Measurements from ENCODE around the gene DNAJC5. TPM values are rescaled to one million over a fixed set of nuclear protein-coding genes. Genes with fewer than 3 reads are reported as not detected.
"Not testable (repeated sequence)": the region's sequence is repeated elsewhere in the genome, so short reads cannot be mapped to it uniquely, and the experiment has no call there.

Gene DNAJC5
- total and polyA plus RNA-seq, 2 experiments from 2014 or later, result 7.1 to 33.5 TPM

GRCh38 chr20:63880901-63881300 is 14.0 kb upstream of the DNAJC5 start:
- Histone ChIP-seq H3K36me3 (ENCODE audit: insufficient read depth) (peaks cover 15% of the 10 kb centered on the region; the same call in 1 of the 2 replicates), H3K79me2 (replicated peaks; ENCODE audit: insufficient read depth) (peaks cover 20% of the 10 kb centered on the region), H4K20me1 (replicated peaks; ENCODE audit: insufficient read depth) (peaks cover 14% of the 10 kb centered on the region)
- H3K4me3 ChIP-seq; H3K9me3 Mint-ChIP-seq; H3K4me1 ChIP-seq (ENCODE audit: insufficient read depth); ATAC-seq; H2AFZ ChIP-seq; H3K27ac Mint-ChIP-seq; DNase-seq (ENCODE audit: low spot score); H3K27ac ChIP-seq (ENCODE audit: low read depth); H3F3A ChIP-seq (replicated peaks; ENCODE audit: low read depth); H3K4me2 ChIP-seq; H3K9me2 ChIP-seq (ENCODE audit: insufficient read depth); H3K27me3 ChIP-seq (ENCODE audit: insufficient read depth); H3K4me1 Mint-ChIP-seq; H3K4me3 Mint-ChIP-seq: not testable (repeated sequence)
- Mint-ChIP-seq H3K36me3 (ENCODE audit: low read depth) (peaks cover 49% of the 10 kb centered on the region), H3K27me3 (ENCODE audit: insufficient read depth, low read depth, poor library complexity) (peaks cover 15% of the 10 kb centered on the region)

- H3K4me1 ChIP-seq (ENCODE audit: insufficient read depth), result no peaks in the 10 kb centered on the region
- no peaks in the 10 kb centered on the region for H3K9me2 ChIP-seq (ENCODE audit: insufficient read depth)
- Mint-ChIP-seq H3K4me3 (no peak overlapping the region), H3K27ac (no peak overlapping the region), H3K36me3 (ENCODE audit: low read depth) (peaks cover 42% of the 10 kb centered on the region), H3K27me3 (ENCODE audit: insufficient read depth, low read depth, poor library complexity) (peaks cover 14% of the 10 kb centered on the region), H3K4me1 (no peaks in the 10 kb centered on the region), H3K9me3 (no peaks in the 10 kb centered on the region)
- ATAC-seq (peak; percentile 72), DNase-seq (ENCODE audit: low spot score) (peak; percentile 40)
- no peak for TF ChIP-seq ZNF462 (CRISPR knock-in tag; IDR thresholded peaks at IDR 0.05)
- peak; percentile 59 for TF ChIP-seq REST (IDR thresholded peaks at IDR 0.05; ENCODE audit: unreplicated experiment)
- H3K4me2 ChIP-seq, result no peak overlapping the region
- H3F3A ChIP-seq (replicated peaks; ENCODE audit: low read depth), result peaks cover 3% of the 10 kb centered on the region; the same call in 1 of the 2 replicates
- H3K27ac ChIP-seq (ENCODE audit: low read depth), result no peak overlapping the region; the same call in 1 of the 2 replicates
- no peak overlapping the region for H3K4me3 ChIP-seq
- peaks cover 10% of the 10 kb centered on the region for H4K20me1 ChIP-seq (replicated peaks; ENCODE audit: insufficient read depth)
- H3K27me3 ChIP-seq (ENCODE audit: insufficient read depth), result no peaks in the 10 kb centered on the region
- H2AFZ ChIP-seq, result no peak overlapping the region
- H3K79me2 ChIP-seq (replicated peaks; ENCODE audit: insufficient read depth), result peaks cover 12% of the 10 kb centered on the region; the same call in 1 of the 2 replicates
- H3K36me3 ChIP-seq (ENCODE audit: insufficient read depth), result 0 out of 2 replicates have a peak, but pooled peaks cover 11% of the 10 kb centered on the region
Observed at GRCh38 chr20:63881451-63882226, 13.3 kb upstream of the DNAJC5 start.
